Activated T-helper 9 cell treated with anti-CD3 and anti-CD28 coated beads, Interleukin-2, amount 50 U/mL, for 16 hours (primary cell): ENCODE data around the gene RRP8.

Experiments used
- DNase-seq: peaks from one replicate; pipeline ENCODE4 v3.0.0-alpha.2; 2020; ENCODE audit warnings: low read depth

The RRP8 gene

GRCh38 chr11:6599881-6600390, 3.5 kb downstream of the RRP8 start:
- no peak for DNase-seq

DNA sequence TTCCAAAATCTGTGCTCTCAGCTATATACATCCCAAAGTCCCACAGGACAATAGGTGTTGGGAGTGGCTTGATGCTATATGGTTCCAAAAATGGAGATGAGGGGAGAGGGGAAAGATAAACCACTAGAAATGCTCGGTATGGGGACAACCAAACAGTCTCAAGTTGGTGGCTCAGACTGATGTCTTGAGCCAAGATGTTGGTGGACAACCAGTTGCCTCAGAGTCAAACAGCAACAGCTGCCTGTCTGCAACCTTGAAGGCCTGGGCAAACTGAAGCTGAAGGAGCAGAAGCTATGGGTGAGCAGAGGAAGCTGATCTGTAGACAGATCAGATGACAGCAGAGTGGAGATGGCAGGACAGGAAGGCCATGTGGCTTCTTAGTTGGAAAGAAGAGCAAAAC, 4.0 kb downstream of the RRP8 start:
- DNase-seq = no peak

DNA sequence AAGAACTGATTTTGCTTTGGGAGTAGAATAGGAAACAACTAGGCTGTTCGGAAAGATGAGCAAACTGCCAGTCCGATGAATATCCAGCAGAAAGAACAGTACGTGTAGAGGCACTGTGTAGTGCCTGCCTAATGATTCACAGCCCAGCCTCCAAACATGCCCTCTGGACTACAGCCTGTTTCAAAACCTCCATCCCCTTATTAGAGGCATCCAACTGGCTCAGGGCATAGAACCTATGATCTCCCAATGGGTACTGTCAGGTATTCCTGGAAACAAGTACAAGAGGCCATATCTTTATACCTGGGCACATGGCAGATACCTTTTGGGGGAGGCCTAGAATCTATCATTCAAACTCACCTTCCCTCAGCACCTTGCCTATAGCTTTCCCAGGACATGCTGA, 4.9 kb downstream of the RRP8 start:
- DNase-seq = no peak

GRCh38 chr11:6596239-6596877, 7.1 kb downstream of the RRP8 start:
- DNase-seq = no peak

- DNase-seq = no peak
Observed at GRCh38 chr11:6594142-6594768, 9.2 kb downstream of the RRP8 start.

- DNase-seq = no peak
Observed at GRCh38 chr11:6588018-6588417, 15.4 kb downstream of the RRP8 start.

DNA sequence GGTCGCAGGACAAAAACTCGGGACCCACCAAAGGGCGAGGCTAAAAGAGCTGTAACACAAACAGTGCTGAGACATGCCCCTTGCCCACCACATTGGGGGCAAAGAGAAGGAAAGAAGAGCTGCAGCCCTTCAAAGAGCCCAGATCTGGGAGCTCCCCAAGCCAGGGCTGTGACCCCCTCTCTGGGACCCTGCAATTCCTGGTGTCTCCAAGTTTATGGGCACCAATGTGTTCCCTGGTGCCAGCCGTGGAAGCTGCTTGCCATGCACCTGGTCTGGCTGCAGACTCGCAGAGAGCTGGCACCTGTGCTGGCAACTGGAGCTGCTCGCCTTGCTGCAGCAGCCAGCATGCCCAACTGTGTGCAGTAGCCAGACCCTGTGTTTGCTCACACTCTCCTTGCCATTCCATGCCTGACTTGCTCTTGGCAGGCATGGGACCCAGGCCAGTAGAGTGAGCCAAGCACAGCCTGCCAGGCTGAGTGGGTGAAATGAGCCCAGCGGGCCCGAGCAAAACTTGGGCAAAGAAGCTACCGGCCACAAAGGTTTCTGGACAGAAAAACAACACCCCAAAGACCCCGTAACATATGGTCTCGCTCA, 16.0 kb downstream of the RRP8 start:
- DNase-seq = no peak

DNA sequence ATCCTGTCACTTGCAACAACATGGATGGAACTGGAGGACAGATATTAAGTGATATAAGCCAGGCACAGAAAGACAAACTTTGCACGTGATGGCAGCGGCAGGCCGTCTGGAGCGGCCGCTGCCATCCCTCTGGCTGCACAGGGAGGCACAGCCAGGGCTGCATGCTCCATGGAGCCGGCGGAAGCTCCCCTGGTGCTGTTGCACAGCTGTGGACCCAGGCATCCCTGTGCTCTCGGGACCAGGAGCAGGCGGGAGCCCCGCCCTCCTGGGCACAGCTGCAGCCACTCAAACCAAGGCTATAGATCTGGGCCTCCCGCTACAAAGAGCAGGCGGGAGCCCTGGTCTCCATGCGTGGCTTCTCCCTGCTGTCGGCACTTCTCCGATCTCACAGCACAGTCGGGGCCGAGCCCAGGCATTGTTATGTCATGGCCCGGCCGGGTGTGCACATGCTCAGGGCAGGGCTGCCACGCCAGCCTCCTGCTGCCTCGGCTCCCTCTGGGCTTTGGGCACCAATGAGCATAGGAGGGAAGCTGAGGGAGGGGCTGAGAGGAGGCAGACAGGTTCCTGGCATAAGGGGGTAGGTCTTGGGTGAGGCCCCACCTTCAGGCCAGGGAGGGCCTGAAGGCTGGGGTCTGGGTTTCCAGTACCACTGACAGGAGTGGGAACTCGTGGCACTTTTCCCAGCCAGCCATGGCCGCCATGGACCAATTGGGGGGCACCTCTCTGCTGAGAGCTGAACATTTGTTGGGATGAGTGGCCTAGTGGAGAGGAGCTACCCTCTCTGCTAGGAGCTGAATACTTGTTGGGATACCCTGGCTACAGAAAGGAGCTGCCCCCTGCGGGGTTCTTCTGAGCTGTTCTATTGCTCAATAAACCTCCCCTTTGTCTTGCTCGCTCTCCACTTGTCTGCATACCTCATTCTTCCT, 16.7 kb downstream of the RRP8 start:
- DNase-seq = no peak

- no peak for DNase-seq
Observed at GRCh38 chr11:6584528-6584927, 18.9 kb downstream of the RRP8 start.

GRCh38 chr11:6583584-6583983, 19.8 kb downstream of the RRP8 start:
- no peak for DNase-seq

DNA sequence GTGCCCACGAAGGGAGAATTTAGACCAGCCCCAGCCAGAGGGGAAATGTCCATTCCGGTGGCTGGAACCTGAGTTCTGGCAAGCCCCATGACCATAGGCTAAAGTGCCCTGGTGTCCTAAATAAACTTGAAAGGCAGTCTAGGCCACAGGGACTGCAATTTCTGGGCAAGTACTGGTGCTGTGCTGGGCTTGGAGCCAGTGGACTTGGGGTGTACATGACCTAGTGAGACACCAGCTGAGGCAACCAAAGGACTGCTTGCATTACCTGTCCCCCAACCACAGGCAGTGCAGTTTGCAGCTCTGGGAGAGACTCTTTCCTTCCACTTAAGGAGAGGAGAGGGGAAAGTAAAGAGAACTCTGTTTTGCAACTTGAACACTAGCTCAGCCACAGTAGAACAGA, 23.7 kb downstream of the RRP8 start:
- no peak for DNase-seq

DNA sequence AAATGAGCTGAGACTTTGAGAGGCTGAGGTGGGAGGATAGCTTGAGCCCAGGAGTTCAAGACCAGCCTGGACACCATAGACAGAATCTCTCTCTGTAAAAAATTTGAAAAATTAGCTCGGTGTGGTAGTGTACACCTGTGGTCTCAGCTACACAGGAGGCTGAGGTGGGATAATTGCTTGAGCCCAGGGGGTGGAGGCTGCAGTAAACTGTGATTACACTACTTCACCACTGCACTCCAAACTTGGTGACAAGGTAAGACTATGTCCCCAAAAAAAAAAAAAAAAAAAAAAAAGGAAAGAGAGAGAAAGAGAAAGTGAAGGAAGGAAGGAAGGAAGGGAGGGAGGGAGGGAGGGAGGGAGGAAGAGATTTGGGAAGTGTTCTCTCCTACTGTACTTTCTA, 25.3 kb downstream of the RRP8 start:
- DNase-seq = no peak

DNA sequence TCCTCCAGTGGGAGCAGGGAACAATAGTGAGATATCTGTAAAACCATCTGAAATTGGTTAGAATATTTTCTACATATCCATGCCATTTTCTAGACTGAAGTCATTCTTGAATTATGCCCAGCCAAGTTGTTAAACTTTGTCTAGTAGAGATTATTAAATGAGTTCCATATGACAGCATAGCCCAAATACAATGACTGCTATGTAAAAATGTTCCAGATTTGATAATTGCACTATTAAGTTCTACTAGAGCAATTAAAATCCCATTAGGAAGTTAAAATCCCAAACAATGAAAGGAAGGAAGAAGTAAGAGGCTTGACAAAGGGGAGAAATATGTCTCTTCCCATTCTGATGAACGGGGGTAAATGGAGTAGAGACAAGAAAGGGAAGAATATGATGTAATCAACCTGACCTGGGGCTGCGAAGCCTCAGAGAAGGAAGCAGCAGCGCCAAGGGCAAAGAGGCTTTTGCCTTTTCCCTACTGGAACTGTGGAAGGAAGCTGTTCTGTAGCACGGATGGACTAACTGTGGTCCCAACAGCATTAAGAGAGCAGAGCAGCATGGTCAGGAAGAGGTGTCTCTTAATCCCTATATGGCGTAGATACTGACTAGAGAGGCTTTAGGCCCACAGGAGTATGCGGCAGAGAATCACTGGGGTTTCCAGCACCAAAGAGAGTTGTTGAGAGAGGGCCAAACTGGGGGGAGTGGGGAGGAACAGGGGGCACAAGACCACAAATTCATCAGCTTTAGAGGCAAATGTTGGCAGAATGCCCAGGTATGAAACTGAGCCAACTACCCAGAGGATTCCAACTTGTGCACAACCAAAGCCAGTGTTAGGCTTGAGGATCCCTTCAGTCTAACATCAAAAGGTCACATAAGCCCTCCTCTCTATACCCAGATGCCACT, 26.7 kb downstream of the RRP8 start:
- DNase-seq = no peak

DNA sequence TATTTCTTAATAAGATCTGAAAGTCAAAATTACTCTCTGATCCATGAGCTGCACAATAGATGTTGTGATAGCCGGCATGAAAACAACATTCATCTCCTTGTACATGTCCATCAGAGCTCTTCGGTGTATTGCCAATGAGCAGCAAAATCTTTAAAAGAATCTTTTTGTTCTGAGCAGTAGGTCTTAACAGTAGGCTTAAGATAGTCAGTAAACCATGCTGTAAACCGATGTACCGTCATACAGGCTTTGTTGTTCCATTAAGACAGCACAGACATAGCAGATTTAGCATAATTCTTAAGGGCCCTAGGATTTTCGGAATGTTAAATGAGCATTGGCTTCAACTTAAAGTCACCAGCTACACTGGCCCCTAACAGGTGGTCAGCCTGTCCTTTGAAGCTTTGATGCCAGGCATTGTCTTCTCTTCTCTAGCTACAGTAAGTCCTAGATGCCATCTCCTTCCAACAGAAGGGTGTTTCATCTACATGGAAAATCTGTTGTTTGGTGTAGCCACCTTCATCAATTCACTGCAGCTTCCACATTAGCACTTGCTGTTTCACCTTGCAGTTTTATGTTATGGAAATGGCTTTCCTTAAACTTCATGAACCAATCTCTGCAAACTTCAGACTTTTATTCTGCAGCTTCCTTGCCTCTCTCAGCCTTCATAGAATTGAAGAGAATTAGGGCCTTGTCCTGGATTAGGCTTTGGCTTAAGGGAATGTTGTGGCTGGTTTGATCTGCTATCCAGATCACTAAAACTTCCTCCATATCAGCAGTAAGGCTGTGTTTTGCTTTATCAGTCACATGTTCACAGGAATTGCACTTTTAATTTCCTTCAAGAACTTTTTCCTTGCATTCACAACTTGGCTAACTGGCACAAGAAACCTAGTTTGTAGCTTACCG, 28.4 kb downstream of the RRP8 start:
- no peak for DNase-seq

GRCh38 chr11:6572215-6572614, 31.2 kb downstream of the RRP8 start:
- DNase-seq = no peak

- DNase-seq = no peak
Observed at GRCh38 chr11:6571434-6572008, 31.9 kb downstream of the RRP8 start.

- no peak for DNase-seq
Observed at GRCh38 chr11:6570691-6571427, 32.6 kb downstream of the RRP8 start.

DNA sequence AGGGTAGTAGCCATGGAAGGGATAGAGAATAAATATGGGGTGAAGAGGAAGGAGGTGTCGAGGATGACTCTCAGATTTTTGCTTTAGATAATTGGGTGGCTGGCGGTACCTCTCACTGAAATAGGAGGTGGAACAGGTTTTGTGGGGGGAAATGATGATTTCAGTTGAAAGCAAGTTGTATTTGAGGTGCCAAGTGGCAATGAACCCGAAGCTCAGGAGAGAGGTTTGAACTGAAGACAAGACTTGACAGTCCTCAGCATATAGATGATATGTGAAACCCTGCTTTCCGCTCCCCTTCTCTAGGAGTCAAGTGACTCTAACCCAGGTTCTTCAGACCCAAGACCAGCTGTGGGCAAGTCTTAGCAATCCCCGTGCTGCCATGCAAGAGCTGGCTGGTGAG, 33.7 kb downstream of the RRP8 start:
- DNase-seq = no peak

GRCh38 chr11:6568191-6568918, 35.1 kb downstream of the RRP8 start:
- no peak for DNase-seq
